SK-N-SH (cell line): ENCODE data around the gene IKZF5.

Experiments used
- CTCF ChIP-seq: fragments of 200-600 bp; sonication (generic); IDR thresholded peaks from 2 replicates; pipeline ENCODE4 v1.6.1; 2017; ENCODE audit warnings: antibody characterized with exemption, mild to moderate bottlenecking, moderate library complexity
- FOSL2 ChIP-seq: IDR thresholded peaks from 2 replicates; pipeline ENCODE4 v1.4.0; 2012; ENCODE audit warnings: low read depth, mild to moderate bottlenecking, moderate library complexity, borderline replicate concordance
- NFIC ChIP-seq: IDR thresholded peaks from 2 replicates; pipeline ENCODE4 v1.4.0; 2012; ENCODE audit warnings: borderline replicate concordance
- POLR2AphosphoS5 ChIP-seq: IDR thresholded peaks from 2 replicates; pipeline ENCODE4 v1.6.1; 2012; ENCODE audit warnings: low read depth, low read length
- REST ChIP-seq: IDR thresholded peaks from 2 replicates; pipeline ENCODE4 v1.6.1; 2012; ENCODE audit warnings: mild to moderate bottlenecking, low read depth, low read length, moderate library complexity
- RFX5 ChIP-seq: IDR thresholded peaks from 2 replicates; pipeline ENCODE4 v1.6.1; 2012; ENCODE audit warnings: mild to moderate bottlenecking, improper control_type of control experiment, low read length
- USF2 ChIP-seq: fragments of 150-350 bp; IDR thresholded peaks from 2 replicates; pipeline ENCODE4 v1.6.1; 2017; ENCODE audit warnings: antibody characterized with exemption, low read length, low read depth, borderline replicate concordance

GRCh38 chr10:122999347-122999746 is 9.2 kb downstream of the IKZF5 start:
- TF ChIP-seq USF2: no peak
- no peak for TF ChIP-seq CTCF
- TF ChIP-seq RFX5: no peak
- TF ChIP-seq REST: no peak
- TF ChIP-seq NFIC: no peak
- TF ChIP-seq FOSL2: no peak
- no peak for TF ChIP-seq POLR2AphosphoS5
